Upper lobe of left lung (tissue), 4 donors: ENCODE measurements around the gene PLXNA4.

ENCODE experiments used
- CTCF ChIP-seq, 6 experiments: fragments of 450-650 bp in 4 of 6; fragments of 200-600 bp in 2 of 6; sonication (generic) in 2 of 6; IDR thresholded peaks; one replicate each; pipeline ENCODE4 v1.5.1; 2016 to 2019; ENCODE audit warnings: antibody characterized with exemption in 6 of 6
- POLR2AphosphoS5 ChIP-seq, 2 donors: sonication (generic); formaldehyde crosslinking; IDR thresholded peaks; one replicate each; pipeline ENCODE4 v1.5.1; 2017; ENCODE audit warnings: antibody characterized with exemption in 2 of 2

GRCh38 chr7:132519936-132520335 lies 56.3 kb downstream of the PLXNA4 start:
- TF ChIP-seq CTCF (IDR thresholded peaks at IDR 0.05): no peak
- TF ChIP-seq POLR2AphosphoS5 (IDR thresholded peaks at IDR 0.05): no peak
